ENCODE measurements around the gene PDZRN4. TPM values are rescaled to one million over a fixed set of nuclear protein-coding genes. Genes with fewer than 3 reads are reported as not detected.

The PDZRN4 gene
- total and polyA plus RNA-seq, 9 donors: 1.5 to 5.0 (median 2.9) TPM

DNA sequence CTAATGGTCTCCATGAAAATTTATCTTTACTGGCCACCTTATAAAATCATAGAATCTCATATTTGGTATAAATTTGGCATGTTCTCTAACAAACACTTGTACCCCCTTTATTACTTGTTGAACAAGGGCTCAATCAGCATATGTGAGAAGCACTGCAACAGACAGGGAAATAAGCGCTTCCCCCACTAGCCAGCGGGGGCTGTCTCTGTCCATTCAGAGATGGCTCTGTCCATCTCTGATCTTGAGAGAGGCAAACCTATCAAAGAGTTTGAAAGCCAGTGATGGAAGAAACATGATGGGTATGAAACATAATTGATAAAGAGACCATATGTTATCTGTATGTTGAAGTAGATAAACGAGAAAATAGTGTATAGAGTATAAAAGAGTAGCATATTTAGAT, 326.8 kb downstream of the PDZRN4 start:
- no peak overlapping the region for H3K4me3 ChIP-seq (ENCODE audit: low read length)
- 79% methylated on average over 2 of the region's 3 CpGs for WGBS (ENCODE audit: insufficient coverage)

DNA sequence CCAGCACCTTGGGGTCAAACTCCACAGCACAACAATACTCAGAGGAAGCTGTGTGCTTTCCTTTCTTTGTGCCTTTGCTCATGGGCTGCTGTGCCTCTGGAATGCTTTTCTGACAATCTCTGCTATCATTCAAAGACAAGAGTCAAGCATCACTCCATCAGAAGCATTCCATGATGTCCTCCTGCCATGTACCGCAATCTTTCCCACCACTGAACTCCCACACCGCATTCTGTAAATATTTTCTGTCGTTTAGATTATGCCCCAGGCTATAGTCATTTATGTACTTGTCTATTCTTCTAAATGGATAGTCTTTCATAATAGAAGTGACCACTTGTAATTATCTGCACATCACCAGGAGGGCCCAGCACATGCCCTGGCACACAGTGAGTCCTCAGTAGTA, 327.8 kb downstream of the PDZRN4 start:
- Histone ChIP-seq H3K27me3 (ENCODE audit: control insufficient read depth, insufficient read depth, low read length) (no peaks in the 10 kb centered on the region), H3K27ac (ENCODE audit: low read length) (no peak overlapping the region), H3K36me3 (ENCODE audit: control insufficient read depth, insufficient read depth, low read length) (no peaks in the 10 kb centered on the region), H3K4me1 (ENCODE audit: control insufficient read depth, insufficient read depth, low read length) (peaks cover 2% of the 10 kb centered on the region), H3K9me3 (replicated peaks; ENCODE audit: control insufficient read depth, low read depth, low read length) (no peaks in the 10 kb centered on the region), H3K4me3 (ENCODE audit: low read length) (no peak overlapping the region)
- no CpG with 5 or more reads among the region's 3 CpGs for WGBS (ENCODE audit: insufficient coverage)
- DNase-seq: no peak

More for the DNA sequence above, 326.8 kb downstream of the PDZRN4 start:
- Histone ChIP-seq H3K4me1 (ENCODE audit: control insufficient read depth, insufficient read depth, low read length) (peaks cover 2% of the 10 kb centered on the region), H3K27me3 (ENCODE audit: control insufficient read depth, insufficient read depth, low read length) (no peaks in the 10 kb centered on the region), H3K36me3 (ENCODE audit: control insufficient read depth, insufficient read depth, low read length) (no peaks in the 10 kb centered on the region), H3K27ac (ENCODE audit: low read length) (no peak overlapping the region), H3K9me3 (replicated peaks; ENCODE audit: control insufficient read depth, low read depth, low read length) (no peaks in the 10 kb centered on the region)
- no peak for DNase-seq

DNA sequence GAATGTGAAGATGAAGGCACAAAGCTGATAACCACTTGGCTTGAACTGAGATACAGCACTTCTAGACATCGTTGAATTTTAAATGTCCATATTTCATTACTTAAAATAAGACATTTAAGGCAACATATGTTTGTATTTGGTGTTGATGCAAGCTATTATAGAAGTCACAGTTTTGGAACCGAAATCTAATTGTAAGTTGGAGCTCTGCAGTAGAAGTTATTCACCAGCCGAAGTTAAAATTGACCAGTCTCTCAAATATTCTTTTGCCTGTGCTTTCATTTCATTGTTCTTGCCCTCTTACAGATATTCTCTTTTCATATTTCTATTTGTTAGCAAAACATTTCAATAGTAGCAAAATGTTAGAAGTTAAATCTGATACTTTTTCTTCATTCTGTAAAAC, 332.7 kb downstream of the PDZRN4 start:
- H3K36me3 ChIP-seq (ENCODE audit: control insufficient read depth, insufficient read depth, low read length): no peaks in the 10 kb centered on the region
- WGBS (ENCODE audit: insufficient coverage): 40% methylated on average over 1 of the region's 3 CpGs
- no peaks in the 10 kb centered on the region for H3K9me3 ChIP-seq (replicated peaks; ENCODE audit: control insufficient read depth, low read depth, low read length)
- peak; percentile 34 for DNase-seq
- H3K4me3 ChIP-seq (ENCODE audit: low read length): no peak overlapping the region
- peak overlapping the region; percentile 89 for H3K27ac ChIP-seq (ENCODE audit: low read length)
- H3K4me1 ChIP-seq (ENCODE audit: control insufficient read depth, insufficient read depth, low read length): peaks cover 2% of the 10 kb centered on the region
- H3K27me3 ChIP-seq (ENCODE audit: control insufficient read depth, insufficient read depth, low read length): no peaks in the 10 kb centered on the region

DNA sequence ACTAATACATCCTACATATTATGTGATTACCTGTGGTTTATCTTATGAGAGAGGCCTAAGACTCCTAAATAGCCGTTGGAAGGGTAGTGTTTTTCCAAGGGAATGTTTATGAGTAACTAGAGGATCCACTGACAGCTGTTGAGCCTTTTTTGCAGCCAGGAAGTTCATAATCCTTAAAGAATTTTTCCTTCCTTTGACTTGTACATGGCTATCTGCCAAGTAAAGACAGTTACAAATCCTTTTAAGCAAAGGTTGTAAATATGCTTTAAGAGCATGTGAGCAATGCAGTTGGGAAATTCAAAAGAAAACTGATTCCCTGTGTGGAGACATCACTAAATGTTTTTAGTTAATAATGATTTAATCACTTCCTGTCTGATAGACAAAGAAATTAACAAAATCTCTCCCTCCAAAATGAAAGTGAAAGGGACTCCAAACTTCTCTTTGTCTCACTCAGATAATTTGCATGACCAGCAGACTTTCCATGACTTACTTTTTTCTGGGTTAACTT, 333.8 kb downstream of the PDZRN4 start:
- Histone ChIP-seq H3K4me3 (ENCODE audit: low read length) (no peak overlapping the region), H3K4me1 (ENCODE audit: control insufficient read depth, insufficient read depth, low read length) (peaks cover 2% of the 10 kb centered on the region), H3K9me3 (replicated peaks; ENCODE audit: control insufficient read depth, low read depth, low read length) (no peaks in the 10 kb centered on the region), H3K27me3 (ENCODE audit: control insufficient read depth, insufficient read depth, low read length) (no peaks in the 10 kb centered on the region), H3K36me3 (ENCODE audit: control insufficient read depth, insufficient read depth, low read length) (no peaks in the 10 kb centered on the region), H3K27ac (ENCODE audit: low read length) (peak overlapping the region; percentile 89)
- peak; percentile 97 for DNase-seq
- no CpG with 5 or more reads among the region's 1 CpG for WGBS (ENCODE audit: insufficient coverage)

DNA sequence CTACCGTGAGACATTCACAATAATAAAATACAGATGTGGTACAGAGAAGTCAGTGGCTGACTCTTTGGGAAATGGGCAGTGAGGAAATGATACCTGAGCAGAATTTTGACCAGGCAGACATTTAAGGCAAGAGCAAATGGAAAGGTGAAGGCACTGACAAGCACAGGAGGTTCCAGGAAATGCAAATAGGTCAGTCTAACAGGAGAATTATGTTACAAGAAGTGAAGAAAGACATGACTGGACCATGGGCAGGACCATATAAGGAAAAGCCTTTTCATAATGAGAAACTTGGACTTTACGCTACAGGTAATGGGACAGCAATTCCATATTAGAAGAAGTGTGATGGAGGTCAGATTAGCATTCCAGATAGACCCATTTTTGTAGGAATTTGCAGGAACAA, 338.9 kb downstream of the PDZRN4 start:
- Histone ChIP-seq H3K4me3 (ENCODE audit: low read length) (no peak overlapping the region), H3K4me1 (ENCODE audit: control insufficient read depth, insufficient read depth, low read length) (peaks cover 6% of the 10 kb centered on the region), H3K27ac (ENCODE audit: low read length) (no peak overlapping the region), H3K27me3 (ENCODE audit: control insufficient read depth, insufficient read depth, low read length) (no peaks in the 10 kb centered on the region), H3K36me3 (ENCODE audit: control insufficient read depth, insufficient read depth, low read length) (no peaks in the 10 kb centered on the region), H3K9me3 (replicated peaks; ENCODE audit: control insufficient read depth, low read depth, low read length) (no peaks in the 10 kb centered on the region)
- DNase-seq: no peak
- WGBS (ENCODE audit: insufficient coverage): 100% methylated on average over 1 of the region's 2 CpGs

DNA sequence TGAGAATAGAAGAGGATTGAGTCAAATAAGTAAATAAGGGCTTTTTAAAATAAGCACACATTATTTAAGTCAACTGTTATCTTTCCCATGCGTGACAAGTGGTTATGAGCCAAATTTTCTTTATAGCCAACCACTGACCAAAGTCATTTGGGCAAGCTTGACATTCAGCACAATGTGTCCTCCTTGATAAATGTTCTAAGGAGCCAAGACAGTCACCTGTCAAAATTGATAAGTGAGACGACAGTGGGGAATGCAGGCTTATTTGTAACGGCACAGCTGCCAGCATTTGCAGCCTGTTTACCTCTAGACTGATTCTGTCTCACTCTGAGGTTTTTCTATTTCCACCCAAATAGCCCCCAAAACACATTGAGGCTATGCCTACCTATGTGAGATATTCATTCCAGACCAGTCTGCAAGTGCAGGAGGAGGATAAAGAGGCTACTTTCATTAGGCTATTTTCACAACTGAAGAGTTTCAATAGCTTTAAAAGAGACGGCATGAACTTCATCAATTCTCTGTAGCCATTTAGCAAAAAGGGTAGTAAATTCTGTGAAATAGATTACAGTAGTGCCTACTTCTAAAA, 339.5 kb downstream of the PDZRN4 start:
- 73% methylated on average over 3 of the region's 4 CpGs for WGBS (ENCODE audit: insufficient coverage)

DNA sequence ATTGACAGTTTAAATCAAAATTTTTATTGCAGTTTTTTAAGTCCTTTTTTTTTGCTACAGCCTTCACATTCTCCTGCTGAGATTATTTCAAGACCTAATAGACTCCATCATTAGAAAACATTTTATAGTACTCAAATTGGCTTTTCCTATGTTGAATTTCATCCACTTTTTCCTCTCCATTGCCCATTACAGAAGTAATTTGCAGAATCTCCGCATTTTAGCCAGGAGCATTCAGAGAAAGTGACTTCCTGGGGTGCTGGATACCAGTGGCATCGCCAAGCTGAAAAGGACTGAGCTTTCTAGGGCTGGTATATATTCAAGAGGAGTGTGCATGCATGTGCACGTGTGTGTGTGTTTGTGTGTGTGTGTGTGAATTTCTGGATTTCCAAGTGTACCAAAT, 340.8 kb downstream of the PDZRN4 start:
- Histone ChIP-seq H3K4me1 (ENCODE audit: control insufficient read depth, insufficient read depth, low read length) (peaks cover 6% of the 10 kb centered on the region), H3K36me3 (ENCODE audit: control insufficient read depth, insufficient read depth, low read length) (no peaks in the 10 kb centered on the region), H3K27ac (ENCODE audit: low read length) (no peak overlapping the region), H3K27me3 (ENCODE audit: control insufficient read depth, insufficient read depth, low read length) (no peaks in the 10 kb centered on the region), H3K4me3 (ENCODE audit: low read length) (no peak overlapping the region), H3K9me3 (replicated peaks; ENCODE audit: control insufficient read depth, low read depth, low read length) (no peaks in the 10 kb centered on the region)
- 100% methylated on average over 2 of the region's 3 CpGs for WGBS (ENCODE audit: insufficient coverage)
- DNase-seq: no peak

More for the DNA sequence above, 339.5 kb downstream of the PDZRN4 start:
- H3K27me3 ChIP-seq (ENCODE audit: control insufficient read depth, insufficient read depth, low read length): no peaks in the 10 kb centered on the region
- no peaks in the 10 kb centered on the region for H3K9me3 ChIP-seq (replicated peaks; ENCODE audit: control insufficient read depth, low read depth, low read length)
- H3K36me3 ChIP-seq (ENCODE audit: control insufficient read depth, insufficient read depth, low read length): no peaks in the 10 kb centered on the region
- no peak overlapping the region for H3K4me3 ChIP-seq (ENCODE audit: low read length)
- H3K27ac ChIP-seq (ENCODE audit: low read length): no peak overlapping the region
- peaks cover 6% of the 10 kb centered on the region for H3K4me1 ChIP-seq (ENCODE audit: control insufficient read depth, insufficient read depth, low read length)
- no peak for DNase-seq

DNA sequence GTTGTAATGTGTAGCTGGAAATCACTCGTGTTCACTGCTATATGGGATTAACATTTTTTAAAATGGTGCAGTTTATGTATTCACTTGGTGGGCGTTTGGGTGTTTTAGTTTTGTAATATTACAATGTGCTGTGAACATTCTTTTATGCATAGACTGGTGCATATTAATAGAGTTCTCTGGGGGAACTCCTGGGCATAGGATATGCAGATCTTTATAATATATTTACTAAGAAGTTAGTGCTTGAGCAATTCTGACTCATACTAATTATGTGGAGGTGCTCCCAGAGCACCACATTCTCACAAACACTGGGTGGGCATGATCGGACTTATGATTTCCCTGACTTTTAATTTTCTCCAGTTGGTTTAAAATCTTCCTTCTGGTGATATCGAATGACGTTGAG, 342.3 kb downstream of the PDZRN4 start:
- Histone ChIP-seq H3K9me3 (replicated peaks; ENCODE audit: control insufficient read depth, low read depth, low read length) (no peaks in the 10 kb centered on the region), H3K4me3 (ENCODE audit: low read length) (no peak overlapping the region), H3K27ac (ENCODE audit: low read length) (no peak overlapping the region), H3K4me1 (ENCODE audit: control insufficient read depth, insufficient read depth, low read length) (peaks cover 6% of the 10 kb centered on the region), H3K27me3 (ENCODE audit: control insufficient read depth, insufficient read depth, low read length) (no peaks in the 10 kb centered on the region), H3K36me3 (ENCODE audit: control insufficient read depth, insufficient read depth, low read length) (no peaks in the 10 kb centered on the region)
- no peak for DNase-seq
- WGBS (ENCODE audit: insufficient coverage): no CpG with 5 or more reads among the region's 5 CpGs

DNA sequence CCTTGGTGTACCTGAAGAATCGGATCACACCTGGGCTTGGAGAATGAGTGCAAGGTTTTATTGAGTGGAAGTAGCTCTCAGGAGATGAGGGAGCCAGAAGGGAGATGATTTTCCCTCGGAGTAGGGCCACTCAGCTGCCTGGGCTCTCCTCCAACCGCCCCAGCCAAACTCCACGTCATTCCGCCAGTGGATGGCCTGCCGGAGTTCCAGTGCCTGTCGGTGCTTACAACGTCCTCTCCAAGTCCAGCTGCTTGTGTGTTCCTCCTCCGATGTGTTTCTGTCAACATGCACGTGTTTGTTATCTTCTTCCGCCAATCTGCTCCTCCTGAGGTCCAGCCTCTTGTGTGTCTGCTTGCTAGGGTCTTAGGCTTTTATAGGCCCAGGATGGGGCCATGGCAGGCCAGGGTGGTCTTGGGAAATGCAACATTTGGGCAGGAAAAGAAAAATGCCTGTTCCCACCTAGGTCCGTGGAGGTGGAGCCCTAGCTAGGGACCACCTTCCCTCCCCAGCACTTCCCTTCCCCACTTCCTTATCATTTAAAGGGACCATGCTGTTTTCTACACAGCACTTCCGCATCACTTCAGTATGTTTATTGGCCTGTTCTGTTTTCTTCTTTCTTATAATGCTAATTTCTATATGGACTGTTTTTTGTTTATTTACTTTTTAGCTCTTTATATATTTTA, 343.2 kb downstream of the PDZRN4 start:
- H3K27me3 ChIP-seq (ENCODE audit: control insufficient read depth, insufficient read depth, low read length): no peaks in the 10 kb centered on the region
- peak; percentile 92 for DNase-seq
- 50% methylated on average over 9 of the region's 13 CpGs for WGBS (ENCODE audit: insufficient coverage)
- no peaks in the 10 kb centered on the region for H3K9me3 ChIP-seq (replicated peaks; ENCODE audit: control insufficient read depth, low read depth, low read length)
- H3K4me3 ChIP-seq (ENCODE audit: low read length): no peak overlapping the region
- H3K36me3 ChIP-seq (ENCODE audit: control insufficient read depth, insufficient read depth, low read length): no peaks in the 10 kb centered on the region
- peak overlapping the region; percentile 50 for H3K27ac ChIP-seq (ENCODE audit: low read length)
- H3K4me1 ChIP-seq (ENCODE audit: control insufficient read depth, insufficient read depth, low read length): peaks cover 6% of the 10 kb centered on the region

DNA sequence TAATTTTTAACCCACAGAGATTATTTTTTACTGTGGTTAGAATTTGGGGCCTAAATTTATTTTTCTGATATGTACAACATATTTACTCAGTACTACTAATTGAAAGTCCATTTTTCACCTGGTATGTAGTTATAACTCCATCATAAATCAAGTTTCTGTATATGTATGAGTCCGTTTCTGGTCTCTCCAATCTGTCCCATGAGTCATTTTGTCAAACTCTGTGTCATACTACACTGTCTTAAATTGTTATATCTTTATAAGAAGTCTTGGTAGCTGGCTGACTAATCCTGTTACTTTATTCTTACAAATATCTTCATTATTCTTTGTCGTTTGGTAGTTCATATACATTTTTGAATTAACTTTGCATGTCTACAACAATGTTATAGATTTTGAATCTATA, 344.0 kb downstream of the PDZRN4 start:
- no peak for DNase-seq
- Histone ChIP-seq H3K4me1 (ENCODE audit: control insufficient read depth, insufficient read depth, low read length) (peaks cover 6% of the 10 kb centered on the region), H3K27ac (ENCODE audit: low read length) (no peak overlapping the region), H3K36me3 (ENCODE audit: control insufficient read depth, insufficient read depth, low read length) (no peaks in the 10 kb centered on the region), H3K4me3 (ENCODE audit: low read length) (no peak overlapping the region), H3K27me3 (ENCODE audit: control insufficient read depth, insufficient read depth, low read length) (no peaks in the 10 kb centered on the region), H3K9me3 (replicated peaks; ENCODE audit: control insufficient read depth, low read depth, low read length) (no peaks in the 10 kb centered on the region)
- WGBS (ENCODE audit: insufficient coverage): no CpG with 5 or more reads among the region's 2 CpGs

Measured in muscle of leg (tissue), 11 donors.